HG03469 (cell line): ENCODE results near the gene PPOX.
A peak's percentile ranks its signal among the peaks of the same experiment; 100 is the strongest.

Experiments
- ATAC-seq: cut with Tn5 transposase; IDR thresholded peaks from one replicate; pipeline ENCODE4 v1.9.1; 2021; ENCODE audit warnings: mild to moderate bottlenecking, moderate library complexity, moderate number of reproducible peaks; ENCODE audit not compliant: unreplicated experiment

The PPOX gene

DNA sequence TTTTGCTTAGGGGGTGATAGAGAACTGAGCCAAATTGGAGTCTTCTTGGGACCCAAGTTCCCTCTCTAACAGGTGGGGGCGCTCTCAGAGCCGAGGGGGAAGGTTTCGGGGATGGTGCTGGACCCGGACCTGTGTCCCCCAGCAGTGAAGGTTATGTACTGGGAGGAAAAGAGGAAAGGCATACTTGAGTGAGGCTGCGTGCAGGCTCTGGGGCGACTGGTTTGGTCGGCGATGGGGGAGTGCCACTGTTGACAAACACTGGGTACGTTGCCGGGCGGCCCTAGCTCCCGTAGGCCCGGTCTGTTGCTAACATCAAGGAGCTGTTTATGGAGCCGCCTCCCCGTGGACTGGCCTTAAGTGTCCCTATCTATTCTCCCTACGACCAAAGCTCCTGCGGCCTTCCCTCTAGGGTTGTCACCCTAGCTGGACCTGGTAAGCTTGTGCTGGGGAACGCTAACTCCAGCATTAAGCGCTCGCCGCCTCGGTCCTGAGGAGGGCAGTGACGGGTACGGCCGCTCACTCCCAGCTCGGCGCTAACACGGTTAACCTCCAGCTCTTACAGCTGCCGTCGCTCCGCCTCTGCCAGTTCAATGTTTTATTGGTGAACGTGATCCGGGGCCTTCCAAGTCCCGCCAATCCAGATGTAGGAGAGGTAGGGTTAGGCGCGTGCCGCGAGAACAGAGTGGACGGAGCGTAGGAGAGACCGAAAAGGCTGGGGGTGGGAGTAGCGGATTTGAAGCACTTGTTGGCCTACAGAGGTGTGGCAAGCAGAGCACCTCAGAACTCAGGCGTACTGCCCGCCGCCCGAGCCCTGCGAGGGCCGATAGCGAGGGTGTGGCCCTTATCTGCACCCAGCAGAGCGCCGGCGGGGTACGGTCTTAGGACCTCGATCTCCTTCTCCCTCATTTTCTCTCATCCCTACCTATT is at the start of gene PPOX:
PPOX (plus strand) TSS at position 685 of the 927 bp plus-strand sequence. CDS start 422 bp downstream, outside the sequence.
- peak; percentile 88 for ATAC-seq

DNA sequence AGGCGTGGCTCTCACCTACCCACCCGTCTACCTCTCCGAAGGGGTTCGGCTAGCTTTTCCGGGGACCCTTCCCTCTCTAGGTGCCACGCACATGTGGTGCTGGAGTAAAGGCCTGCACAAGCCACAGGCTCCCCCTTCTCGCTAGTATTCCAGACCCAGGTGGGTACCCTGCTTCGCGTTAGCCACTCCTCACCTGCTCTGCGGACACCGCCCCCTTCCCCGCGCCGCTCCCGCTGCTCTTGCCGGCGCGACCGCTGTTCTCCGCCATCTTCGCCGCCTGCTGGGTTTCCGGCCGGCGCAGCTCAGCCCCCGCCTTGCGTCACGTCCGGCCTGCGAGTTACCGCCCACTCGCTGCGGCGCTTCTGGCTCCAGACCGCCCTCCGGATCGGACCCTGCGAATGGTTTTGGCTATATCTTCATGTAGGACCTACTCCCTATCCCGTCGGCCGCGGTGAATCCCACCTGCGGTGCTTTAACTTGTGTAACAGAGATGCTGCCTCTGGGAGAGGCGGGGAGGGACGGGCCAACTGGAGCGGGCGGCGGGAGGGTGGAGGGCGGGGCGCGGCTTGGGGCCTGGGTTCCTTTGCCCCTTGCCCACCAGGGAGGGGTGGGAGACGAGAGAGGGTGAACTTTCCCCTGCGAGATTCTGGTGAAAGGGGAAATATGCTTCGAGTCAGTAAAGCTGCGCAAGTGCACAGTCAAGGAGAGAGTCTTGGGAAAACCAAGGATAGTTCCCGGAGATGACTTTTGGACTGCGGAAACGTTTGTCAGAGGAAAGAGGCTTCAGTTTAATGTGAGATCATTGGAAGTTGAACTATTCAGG is 48.3 kb upstream of the PPOX start, which contains the start of the genes NIT1 and PFDN2:
NIT1 (plus strand) TSS at position 347 of the 823 bp plus-strand sequence; CDS start at position 419, 72 bp downstream.
PFDN2 (minus strand) TSS at position 279 of the 823 bp plus-strand sequence; CDS start at position 268, 11 bp downstream.
- peak; percentile 53 for ATAC-seq

DNA sequence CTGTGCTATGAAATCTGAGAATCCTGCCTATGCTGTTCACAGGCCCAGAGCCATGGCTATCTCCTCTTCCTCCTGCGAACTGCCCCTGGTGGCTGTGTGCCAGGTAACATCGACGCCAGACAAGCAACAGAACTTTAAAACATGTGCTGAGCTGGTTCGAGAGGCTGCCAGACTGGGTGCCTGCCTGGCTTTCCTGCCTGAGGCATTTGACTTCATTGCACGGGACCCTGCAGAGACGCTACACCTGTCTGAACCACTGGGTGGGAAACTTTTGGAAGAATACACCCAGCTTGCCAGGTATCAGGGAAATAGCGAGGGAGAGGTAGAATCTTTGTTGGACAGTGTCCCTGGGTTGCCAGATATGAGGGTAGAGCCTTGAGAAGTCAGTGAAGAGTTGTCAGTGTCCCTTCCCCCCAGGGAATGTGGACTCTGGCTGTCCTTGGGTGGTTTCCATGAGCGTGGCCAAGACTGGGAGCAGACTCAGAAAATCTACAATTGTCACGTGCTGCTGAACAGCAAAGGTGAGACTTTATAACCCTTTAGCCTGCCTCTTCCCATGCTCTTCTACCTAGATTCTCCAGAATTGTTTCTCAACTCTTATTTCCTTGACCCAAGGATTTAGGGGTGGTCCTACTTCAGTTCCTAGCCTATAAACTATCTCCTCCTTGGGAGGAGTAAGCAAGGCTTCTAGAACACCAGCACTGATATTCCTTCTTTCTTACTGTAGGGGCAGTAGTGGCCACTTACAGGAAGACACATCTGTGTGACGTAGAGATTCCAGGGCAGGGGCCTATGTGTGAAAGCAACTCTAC is 46.9 kb upstream of the PPOX start:
- peak; percentile 53 for ATAC-seq

DNA sequence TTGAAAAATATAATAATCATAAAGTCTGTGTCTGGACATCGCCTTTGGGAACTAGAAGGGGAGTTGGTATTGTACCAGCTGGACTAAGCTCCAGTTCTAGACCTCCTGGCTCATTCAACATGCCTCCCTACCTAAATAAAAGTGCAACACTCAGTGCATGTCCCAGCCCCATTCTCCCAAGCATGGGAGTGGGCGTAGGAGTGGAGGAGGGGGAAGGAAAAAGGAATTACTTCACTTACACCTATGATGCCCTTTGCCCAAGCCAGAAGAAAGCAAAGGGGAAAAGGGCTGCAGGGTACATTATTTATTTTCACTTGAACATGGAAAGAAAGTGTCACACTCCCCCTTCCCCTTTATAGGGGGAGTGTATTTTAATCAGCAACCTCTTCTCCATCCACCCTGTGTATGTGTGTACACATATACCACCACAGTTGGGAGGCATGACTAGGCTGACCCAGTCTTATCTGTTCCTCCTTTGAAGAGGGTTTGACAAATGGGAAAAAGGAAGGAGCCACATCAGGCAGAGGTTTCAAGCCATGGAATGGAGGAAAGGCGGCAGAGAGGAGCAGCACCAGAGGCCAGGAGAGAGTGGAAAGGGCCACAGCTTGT is 45.1 kb upstream of the PPOX start:
- ATAC-seq, result no peak

DNA sequence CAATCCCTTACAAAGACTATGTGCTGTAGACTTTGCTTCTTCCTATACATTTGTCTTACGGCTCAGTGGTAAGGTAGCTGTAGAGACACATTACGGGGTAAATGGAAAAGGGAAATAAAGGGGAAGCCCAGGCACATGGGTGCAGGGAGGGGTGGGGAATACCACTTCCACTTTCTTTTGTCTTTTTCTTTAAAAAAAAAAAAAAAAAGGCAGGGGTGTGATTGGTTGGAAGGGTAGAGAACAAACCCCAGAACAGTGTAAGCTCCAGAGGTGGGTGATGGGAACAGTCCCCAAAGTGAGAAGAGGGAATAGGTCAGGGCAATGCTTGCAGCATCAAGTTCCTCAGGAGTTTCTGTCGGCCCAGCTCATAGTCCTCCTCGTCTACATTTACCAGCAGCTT is 44.4 kb upstream of the PPOX start:
- no peak for ATAC-seq

DNA sequence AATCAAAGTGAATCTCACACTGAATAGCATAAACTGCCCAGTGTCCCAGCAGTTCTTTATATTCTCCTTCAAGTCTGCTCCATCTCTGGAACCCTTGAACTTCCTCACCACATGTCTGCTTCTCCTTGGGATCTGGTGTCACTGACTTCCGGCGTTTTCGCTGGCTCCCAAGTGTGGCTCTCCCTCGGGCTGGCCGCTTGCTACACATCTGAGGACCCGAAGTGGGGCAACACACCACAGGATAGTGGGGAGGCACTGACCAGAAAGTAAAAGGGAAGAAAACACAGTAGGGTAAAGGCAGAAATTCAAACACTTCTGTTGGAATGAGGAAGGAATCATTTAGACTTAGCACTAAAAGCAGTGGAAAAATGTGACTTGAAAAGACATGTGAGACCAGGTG is 43.3 kb upstream of the PPOX start:
- ATAC-seq, result no peak

DNA sequence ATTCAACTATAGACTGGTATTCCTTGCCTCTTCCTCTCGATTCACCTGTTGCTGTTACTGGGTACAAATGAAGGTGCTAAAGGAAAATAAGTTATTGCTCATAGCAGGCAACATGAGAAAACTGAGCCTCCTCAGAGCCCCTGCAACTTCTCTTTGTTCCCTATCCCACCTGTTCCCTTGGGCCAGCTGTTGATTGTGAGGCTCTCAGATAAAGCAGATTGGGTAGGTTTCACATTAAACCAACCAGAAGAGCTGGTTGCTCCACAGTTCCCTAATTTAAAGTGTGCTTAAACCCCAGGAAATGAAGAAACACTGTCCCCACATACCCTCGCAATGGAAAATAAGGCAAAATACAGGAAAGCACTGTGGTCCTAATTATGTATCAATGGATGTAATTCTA is 38.6 kb upstream of the PPOX start:
- ATAC-seq, result no peak

DNA sequence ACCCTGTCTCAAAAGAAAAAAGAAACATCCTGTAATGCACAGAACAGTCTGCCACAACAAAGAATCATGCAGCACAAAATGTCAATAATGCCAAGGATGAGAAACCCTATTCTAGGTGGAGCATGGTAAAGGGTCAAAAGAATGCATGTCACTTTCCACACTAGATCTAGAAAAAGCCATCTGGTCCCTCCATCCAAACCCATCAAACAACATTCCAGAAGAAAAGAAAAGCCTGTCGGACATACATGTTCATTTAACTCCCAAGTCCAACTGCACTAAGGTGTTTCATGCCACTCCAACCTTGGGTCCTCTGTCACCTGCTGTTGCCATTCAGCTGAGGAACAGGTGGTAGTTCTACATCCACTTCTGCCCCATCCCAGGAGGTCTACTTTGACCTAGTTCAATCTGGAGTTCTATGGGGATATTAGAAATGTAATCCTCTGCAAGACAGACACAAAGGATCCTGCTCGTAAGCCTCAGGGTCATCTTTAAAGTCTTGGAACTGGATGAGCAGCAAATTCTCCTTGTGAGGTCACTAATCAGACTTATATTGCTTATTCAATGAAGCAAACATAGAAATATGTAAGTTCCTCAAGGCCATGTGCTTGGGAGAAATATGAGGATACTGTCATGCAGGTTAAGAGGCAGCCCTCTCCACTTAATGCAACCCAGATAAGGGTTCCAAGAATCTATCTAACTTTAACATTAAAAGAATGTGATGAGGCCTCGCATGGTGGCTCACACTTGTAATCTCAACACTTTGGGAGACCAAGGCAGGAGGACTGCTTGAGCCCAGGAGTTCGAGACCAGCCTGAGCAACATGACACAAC is 37.4 kb upstream of the PPOX start:
- no peak for ATAC-seq

DNA sequence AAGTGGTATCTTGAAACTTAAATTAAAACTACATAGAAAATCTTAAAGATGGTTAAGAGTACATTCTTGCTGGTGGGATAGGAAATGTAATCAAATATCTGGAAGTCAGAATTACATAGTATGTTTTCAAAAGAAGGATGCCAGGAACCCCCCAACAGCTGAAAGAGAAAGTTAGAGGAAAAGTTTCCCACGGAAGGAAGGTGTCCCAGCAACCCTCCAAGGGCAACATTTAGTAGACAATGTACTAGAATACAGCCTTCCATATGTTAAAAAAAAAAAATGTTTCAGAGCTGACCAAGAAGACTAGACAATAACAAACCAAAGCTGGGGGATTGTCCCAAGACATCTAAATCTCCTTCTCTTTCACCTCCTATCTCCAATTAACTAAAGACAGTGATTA is 36.0 kb upstream of the PPOX start:
- no peak for ATAC-seq

DNA sequence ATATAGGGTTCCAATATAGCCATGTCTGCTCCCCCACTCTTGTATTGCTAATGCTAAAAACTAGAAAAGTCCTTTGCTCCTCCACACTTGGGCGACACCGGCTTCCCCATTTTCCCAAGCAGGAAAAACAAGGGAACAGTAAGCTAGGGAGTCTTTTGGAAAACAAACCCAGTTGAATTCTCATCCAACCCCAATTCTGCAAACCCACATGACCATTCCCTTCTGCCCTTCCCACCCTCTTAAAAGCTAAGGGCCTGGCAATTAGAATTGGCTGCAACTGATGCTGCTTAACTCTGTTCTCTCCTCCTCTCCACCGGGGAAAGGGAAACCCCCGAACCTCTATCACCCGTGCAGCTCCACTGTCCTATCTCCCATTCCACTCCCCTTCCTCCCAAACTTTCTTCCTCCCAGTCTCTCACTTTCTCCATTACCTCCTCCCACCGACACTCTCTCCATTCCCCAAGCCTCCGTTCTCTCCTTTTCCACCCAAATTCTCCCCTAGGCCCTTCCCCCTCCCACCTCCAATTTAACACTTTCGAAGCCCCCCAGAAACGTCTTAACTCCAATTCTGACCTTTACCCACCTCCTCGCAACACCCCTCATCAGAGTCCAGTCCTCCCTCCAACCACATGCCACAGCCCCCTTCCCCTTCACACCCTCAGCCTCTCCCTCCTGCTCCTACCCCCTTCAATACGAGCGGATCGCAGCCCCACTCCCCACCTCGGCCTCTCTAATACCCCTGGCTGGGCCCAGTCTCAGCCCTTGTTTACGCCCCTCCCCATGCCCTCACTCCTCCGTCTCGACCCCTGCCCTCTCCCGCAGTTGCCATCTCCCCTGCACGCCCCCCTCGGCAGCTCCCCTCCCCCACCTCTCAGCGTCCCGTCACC is 34.5 kb upstream of the PPOX start:
- peak; percentile 8 for ATAC-seq

DNA sequence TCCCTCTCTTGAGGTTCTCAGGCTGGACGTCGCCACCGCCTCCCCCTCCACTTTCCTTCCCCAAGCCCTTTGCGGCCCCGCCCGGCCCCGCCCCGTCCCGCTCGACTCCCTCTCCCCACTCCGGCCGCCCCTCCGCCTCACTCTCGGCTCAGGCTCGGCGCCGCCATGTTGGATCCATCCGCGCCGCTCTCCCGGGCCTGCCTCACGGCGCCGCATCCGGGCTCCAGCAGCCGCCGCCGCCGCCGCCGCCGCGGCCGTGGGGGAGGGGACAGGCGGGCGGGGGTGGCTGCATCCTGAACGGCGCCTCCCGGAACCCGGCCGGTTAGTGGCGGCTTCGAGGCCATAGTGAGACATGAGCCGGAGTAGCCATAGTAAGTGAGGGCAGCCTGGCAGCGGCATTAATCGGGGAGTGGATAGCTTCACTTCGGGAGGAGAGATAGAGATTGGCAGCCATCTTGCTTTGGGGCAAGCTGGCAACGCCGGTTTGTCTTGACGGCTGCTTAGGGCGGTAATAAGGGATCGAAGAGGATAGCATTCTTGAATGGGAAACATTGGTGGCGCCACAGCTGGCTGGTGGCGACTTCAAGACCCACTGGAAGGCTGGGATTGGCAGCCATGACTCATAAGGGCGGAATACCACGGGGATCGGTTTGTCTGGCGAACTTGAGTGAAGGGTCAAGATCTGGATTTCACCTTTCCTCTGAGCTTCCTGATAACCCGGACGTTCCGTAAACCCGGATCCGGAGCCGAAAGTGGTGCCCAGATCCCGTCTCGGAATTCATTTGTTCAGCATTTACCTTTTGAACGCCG is 33.6 kb upstream of the PPOX start, which contains the start of gene DEDD:
DEDD (minus strand) TSS at position 258 of the 810 bp plus-strand sequence. CDS start 8,205 bp downstream, outside the sequence.
- peak; percentile 85 for ATAC-seq

DNA sequence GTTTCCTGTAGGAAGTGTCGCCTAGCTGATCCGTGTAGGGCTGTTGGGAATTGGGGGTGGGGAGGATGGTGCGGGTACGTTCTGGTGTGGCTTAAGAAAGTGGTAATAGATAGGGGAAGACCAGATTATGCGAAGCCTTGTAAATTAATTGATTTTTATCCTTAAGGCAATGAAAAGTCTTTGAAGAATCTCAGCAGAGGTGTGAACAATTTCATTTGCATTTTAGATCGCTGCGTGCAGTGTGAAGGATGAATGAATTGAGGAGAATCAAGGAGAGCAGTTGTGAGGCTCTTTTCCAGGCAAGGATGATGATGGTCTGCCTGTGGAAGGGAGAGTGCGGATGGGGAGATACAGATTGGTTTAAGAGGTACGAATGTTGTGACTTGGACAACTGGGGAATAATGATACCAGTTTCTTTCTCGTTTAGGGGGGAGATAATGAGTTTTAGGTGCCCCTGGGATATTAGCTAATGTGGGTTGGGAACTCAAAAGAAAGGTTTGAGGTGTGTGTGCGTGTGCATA is 32.9 kb upstream of the PPOX start:
- no peak for ATAC-seq

DNA sequence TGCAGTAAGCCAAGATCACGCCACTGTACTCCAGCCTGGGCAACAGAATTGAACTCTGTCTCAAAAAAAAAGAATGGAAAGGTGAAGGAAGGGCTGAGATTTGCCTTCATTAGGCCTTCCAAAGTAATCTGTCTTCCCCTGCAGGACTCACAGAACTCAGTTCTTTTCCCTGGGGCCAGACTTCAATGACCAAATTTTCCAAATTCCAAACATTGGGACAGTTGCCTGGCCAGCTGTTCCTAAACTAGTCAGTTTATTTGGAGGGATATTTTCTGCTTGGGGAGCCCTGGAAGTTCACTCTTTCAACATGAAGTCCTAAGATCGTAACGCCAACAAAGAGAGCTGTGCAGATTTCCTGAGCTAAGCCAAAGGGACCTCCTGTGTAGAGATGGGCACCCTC is 28.3 kb upstream of the PPOX start:
- no peak for ATAC-seq

DNA sequence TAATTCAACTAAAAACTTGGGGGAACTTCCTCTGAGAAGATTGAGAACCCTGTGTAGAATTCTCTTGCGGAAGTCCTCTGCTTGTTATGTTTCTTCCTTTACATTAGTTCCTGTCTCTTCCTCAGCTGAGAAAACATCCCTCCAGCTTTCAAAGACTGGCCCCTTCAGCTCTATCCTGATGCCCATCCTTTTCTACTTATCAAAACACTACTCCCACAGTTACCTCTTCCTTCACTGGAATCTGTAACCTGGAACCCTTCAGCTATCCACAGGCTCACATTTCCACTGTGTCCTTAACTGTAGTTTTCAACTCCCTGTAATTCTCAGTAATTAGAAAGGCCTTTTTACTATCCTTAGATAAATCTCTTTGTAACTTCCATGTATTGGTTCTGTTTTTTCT is 27.8 kb upstream of the PPOX start:
- ATAC-seq, result no peak

DNA sequence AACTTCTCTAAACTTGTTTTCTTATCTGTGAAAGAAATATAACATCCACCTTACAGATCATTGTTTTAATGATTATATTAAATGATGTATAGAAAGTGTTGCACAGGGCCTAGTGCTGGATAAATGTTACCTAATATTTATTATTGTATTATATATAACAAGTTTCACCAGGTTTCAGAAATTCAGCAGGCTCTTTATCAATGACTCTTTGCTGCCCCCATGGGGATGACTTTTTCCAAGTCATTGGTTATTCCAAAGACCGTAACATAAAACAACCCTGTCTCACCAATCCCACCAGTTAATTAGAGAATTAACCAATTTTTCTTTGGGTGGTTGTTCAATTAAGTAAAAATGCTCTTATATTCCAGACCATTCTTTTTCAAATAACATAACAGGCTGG is 26.5 kb upstream of the PPOX start:
- no peak for ATAC-seq

DNA sequence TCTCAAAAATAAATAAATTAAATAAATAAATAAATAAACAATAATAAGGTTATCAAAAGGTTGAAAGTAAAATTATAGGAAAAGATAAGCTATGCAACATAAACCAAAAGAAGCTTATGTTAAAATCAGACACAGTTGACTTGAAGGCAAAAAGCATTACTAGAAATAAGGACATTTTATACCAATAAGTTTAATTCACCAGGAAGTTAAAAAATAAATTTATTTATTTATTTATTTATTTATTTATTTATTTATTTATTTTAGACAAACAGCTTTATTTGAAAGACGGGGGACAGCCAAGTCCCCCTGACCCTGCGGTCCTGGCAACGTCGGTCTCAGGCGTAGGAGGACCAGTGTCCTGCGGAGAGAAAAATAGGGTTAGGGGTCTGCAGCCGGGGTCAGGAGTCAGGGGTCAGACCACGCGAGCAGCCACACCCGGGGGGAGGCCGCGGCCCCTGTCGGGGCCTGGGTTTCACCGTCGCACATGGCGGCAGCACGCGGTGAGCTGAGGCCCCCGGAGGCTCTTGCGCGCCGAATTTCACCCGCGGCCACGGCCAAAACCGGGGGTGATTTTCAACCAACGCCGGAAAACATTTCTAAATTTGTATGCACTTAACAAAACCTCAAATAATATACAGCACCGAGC is 25.3 kb upstream of the PPOX start:
- no peak for ATAC-seq

DNA sequence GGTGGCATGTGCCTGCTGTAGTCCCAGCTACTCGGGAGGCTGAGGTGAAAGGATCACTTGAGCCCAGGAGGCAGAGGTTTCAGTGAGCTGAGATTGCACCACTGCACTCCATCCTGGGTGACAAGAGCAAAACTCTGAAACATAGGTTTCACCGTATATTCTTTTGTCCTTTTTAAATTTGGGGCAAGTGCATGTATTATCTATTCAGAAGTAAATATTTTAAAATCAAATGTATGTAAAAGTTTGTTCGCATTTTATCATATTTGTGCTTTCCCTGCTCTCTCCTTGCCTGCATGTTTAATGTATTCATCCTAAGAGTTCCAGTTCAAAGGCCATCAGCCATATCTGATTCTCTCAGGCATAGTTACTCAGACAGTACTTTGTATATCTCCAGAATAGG is 20.4 kb upstream of the PPOX start:
- no peak for ATAC-seq
